ENCODE results near the gene TAAR9.

Gene TAAR9, protein sequence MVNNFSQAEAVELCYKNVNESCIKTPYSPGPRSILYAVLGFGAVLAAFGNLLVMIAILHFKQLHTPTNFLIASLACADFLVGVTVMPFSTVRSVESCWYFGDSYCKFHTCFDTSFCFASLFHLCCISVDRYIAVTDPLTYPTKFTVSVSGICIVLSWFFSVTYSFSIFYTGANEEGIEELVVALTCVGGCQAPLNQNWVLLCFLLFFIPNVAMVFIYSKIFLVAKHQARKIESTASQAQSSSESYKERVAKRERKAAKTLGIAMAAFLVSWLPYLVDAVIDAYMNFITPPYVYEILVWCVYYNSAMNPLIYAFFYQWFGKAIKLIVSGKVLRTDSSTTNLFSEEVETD

GRCh38 chr6:132537977-132538376, at the start of gene TAAR9:
TSS of gene TAAR9 (plus strand) at chr6:132538277. CDS start at chr6:132538290, 13 bp downstream.
- no peak within 1 kb of the TSS for H3K4me3 ChIP-seq (ENCODE audit: low read depth, low read length)
- no peak for DNase-seq (ENCODE audit: low read depth)
- TF ChIP-seq, protein P1, sequence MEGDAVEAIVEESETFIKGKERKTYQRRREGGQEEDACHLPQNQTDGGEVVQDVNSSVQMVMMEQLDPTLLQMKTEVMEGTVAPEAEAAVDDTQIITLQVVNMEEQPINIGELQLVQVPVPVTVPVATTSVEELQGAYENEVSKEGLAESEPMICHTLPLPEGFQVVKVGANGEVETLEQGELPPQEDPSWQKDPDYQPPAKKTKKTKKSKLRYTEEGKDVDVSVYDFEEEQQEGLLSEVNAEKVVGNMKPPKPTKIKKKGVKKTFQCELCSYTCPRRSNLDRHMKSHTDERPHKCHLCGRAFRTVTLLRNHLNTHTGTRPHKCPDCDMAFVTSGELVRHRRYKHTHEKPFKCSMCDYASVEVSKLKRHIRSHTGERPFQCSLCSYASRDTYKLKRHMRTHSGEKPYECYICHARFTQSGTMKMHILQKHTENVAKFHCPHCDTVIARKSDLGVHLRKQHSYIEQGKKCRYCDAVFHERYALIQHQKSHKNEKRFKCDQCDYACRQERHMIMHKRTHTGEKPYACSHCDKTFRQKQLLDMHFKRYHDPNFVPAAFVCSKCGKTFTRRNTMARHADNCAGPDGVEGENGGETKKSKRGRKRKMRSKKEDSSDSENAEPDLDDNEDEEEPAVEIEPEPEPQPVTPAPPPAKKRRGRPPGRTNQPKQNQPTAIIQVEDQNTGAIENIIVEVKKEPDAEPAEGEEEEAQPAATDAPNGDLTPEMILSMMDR (IDR thresholded peaks at IDR 0.05; ENCODE audit: insufficient read depth, low read depth, low read length, missing control alignments) = no peak

DNA sequence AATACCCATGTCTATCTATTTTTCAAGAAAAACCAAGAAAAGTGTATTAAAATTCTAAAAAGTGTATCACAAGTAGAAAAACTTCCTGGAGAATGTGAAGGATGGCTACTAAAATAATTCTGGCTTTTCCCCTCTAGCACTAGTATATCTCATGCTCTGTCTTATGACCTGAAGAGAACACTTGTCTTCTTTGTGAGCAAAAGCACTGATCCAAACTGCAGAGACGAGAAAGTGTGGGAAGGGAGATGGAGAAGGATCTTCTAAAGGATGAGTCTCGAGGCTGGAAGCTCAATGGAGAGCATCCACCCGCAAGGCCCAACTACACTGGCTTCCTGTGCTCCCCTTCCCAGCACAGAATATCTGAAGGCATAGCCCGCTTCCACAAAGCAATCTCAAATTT, 48.7 kb upstream of the TAAR9 start:
- H3K4me3 ChIP-seq (ENCODE audit: low read depth, low read length) = no peak overlapping the region
- TF ChIP-seq, protein P1 (IDR thresholded peaks at IDR 0.05; ENCODE audit: insufficient read depth, low read depth, low read length, missing control alignments) = no peak

DNA sequence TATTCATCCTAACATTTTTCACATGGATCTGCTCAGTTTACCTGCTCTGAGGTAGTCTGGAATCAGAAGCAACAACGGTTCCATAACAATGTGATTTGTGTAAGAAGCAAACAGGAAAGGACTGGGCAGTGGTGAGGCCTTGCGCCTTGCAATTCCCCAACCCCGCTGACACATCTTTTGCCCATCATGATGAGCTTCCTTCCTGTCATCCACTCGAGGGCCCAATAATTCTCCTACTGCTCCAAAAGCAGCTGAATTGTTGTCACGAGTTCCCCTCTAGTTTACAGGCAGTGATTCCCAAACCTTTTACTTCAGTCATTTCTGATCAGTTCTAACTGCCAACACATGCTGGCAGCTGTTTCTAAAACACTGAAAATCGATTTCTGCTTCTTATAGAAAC, 48.1 kb upstream of the TAAR9 start:
- DNase-seq (ENCODE audit: low read depth) = peak; percentile 64

More for the DNA sequence above, 48.7 kb upstream of the TAAR9 start:
- DNase-seq (ENCODE audit: low read depth) = no peak

GRCh38 chr6:132490478-132491204, 47.4 kb upstream of the TAAR9 start:
- TF ChIP-seq, protein P1 (IDR thresholded peaks at IDR 0.05; ENCODE audit: insufficient read depth, low read depth, low read length, missing control alignments) = no peak
- peak; percentile 68 for DNase-seq (ENCODE audit: low read depth)
- peak overlapping the region; percentile 57 for H3K4me3 ChIP-seq (ENCODE audit: low read depth, low read length)

More for the DNA sequence above, 48.1 kb upstream of the TAAR9 start:
- peak overlapping the region; percentile 57 for H3K4me3 ChIP-seq (ENCODE audit: low read depth, low read length)
- TF ChIP-seq, protein P1 (IDR thresholded peaks at IDR 0.05; ENCODE audit: insufficient read depth, low read depth, low read length, missing control alignments) = no peak

DNA sequence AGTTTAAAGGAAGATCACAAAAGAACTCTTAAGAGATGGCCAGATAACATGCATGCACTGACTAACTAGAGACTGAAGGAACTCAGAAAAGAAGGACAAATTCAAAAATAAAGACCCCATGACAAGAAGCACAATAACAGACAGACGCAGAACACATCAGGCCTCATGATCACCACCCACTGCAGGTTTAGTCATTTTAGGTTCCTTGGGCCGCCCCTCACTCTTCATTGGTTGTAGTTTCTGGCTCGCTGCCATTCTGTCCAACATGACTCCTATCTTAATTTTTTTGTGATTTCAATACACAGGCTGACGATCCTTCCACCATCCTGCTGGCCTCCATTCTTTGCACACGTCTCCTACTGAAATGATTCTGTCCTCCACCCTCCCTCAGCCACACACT, 46.8 kb upstream of the TAAR9 start:
- DNase-seq (ENCODE audit: low read depth) = peak; percentile 54
- TF ChIP-seq, protein P1 (IDR thresholded peaks at IDR 0.05; ENCODE audit: insufficient read depth, low read depth, low read length, missing control alignments) = no peak
- H3K4me3 ChIP-seq (ENCODE audit: low read depth, low read length) = peak overlapping the region; percentile 57; the same call in 1 of the 2 replicates

DNA sequence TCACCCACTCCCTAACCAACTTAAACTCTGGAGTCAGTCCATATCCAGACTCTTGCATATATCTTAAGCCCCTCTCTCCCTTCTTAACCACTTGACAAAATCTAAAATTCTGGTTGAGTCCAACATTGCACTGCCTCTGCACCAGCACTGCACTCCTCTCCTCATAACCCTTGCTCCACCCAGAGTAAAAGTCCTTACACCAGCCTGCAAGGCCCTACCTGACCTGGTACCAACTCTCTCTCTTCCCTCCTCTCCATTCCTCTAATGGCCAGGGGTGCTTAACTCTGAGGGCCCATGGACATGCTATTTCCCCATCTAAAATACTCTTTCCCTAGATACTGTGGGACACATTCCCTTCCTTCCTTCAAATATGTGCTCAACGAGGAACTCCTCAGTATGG, 46.2 kb upstream of the TAAR9 start:
- TF ChIP-seq, protein P1 (IDR thresholded peaks at IDR 0.05; ENCODE audit: insufficient read depth, low read depth, low read length, missing control alignments) = no peak
- H3K4me3 ChIP-seq (ENCODE audit: low read depth, low read length) = no peak overlapping the region
- no peak for DNase-seq (ENCODE audit: low read depth)

All from GM12865 (cell line).